GM21723 (cell line): ENCODE measurements around the gene FAT1.

Experiments used
- ATAC-seq: cut with Tn5 transposase; IDR thresholded peaks from one replicate; pipeline ENCODE4 v1.9.1; 2021; ENCODE audit warnings: mild to moderate bottlenecking, moderate library complexity; ENCODE audit not compliant: unreplicated experiment

Gene FAT1

GRCh38 chr4:186701788-186702187 is 21.9 kb downstream of the FAT1 start:
- ATAC-seq = no peak

GRCh38 chr4:186701273-186701672 is 22.4 kb downstream of the FAT1 start:
- ATAC-seq = no peak

DNA sequence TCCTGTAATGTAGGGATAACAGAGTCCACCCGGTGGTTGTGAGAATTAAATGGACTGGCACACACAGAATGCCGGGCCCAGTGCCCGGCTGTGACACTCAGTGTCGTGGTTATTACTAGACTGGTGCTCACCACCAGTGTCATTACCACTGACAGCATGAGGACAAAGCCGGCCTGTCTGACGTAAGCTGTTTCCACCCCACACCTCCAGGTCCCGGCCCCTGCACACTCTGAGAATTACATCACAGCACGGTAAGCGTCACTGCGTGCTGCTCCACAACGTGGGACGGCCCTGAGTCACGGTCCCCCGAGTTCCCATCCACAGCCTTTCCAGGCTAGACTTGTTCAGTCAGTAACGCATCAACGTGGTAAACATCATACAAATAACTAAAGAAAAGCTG is 22.9 kb downstream of the FAT1 start:
- ATAC-seq = no peak

DNA sequence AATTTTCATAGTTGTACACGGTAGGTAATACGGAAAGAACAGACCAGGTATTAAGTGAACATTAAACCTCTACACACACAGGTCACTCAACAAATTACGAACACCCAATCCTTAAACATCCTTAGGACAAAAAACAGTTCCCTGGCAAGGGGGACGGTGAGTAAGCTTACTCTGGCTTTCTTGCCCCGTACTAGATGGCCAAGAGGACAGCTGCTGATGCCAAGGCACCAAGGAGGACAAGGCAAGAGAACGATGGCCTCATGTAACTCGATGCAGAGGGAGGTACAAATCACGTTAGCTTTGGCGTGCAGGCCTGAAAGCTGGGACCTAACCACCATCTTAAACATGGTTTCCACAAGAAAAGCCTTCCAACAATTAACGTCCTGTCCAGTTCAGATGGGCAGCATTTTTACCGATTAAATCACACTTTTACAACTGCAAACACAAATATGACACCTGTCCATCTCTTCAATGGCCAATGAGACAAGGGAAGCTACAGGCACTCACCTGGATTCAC is 23.7 kb downstream of the FAT1 start:
- no peak for ATAC-seq

- ATAC-seq = no peak
Observed at GRCh38 chr4:186699298-186699697, 24.4 kb downstream of the FAT1 start.

GRCh38 chr4:186698525-186698924 is 25.1 kb downstream of the FAT1 start:
- ATAC-seq = no peak

DNA sequence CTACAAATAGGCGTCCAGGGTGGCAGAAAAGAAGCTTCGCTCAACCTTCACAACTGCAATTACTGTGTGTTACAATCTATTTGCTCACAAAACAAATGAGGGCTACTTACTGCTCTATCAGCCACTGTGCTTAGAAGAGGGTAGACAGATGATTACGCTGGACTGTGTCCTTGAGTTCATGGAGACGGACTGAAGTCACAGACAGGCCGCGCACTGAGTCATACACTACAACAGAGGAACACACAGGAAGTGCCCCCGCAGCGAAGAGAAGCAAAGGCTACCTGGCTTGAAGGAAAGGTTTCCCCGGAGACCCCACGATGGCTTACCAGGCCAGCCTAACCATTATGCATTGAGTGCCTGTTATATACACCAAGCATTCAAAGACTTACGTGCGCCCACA is 25.6 kb downstream of the FAT1 start:
- ATAC-seq = no peak

DNA sequence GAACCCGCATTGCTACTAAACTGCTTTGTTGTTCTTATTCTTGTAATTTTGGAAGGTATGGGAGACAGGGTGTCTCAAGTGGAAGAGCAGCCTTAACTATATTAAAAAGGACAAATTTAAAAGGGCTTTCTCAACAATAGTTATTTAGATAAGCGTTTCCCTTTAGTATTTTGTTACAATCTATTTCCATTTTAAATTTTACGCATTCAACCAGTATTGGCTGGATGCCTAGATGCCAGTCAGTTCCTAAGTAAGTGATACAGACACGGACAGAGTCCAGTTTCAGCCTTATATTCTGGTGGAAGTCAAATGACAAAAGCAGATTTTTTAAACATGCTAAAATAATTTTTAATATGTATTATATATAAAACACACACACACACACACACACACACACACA is 28.3 kb downstream of the FAT1 start:
- no peak for ATAC-seq

- ATAC-seq = no peak
Observed at GRCh38 chr4:186693894-186694293, 29.8 kb downstream of the FAT1 start.

DNA sequence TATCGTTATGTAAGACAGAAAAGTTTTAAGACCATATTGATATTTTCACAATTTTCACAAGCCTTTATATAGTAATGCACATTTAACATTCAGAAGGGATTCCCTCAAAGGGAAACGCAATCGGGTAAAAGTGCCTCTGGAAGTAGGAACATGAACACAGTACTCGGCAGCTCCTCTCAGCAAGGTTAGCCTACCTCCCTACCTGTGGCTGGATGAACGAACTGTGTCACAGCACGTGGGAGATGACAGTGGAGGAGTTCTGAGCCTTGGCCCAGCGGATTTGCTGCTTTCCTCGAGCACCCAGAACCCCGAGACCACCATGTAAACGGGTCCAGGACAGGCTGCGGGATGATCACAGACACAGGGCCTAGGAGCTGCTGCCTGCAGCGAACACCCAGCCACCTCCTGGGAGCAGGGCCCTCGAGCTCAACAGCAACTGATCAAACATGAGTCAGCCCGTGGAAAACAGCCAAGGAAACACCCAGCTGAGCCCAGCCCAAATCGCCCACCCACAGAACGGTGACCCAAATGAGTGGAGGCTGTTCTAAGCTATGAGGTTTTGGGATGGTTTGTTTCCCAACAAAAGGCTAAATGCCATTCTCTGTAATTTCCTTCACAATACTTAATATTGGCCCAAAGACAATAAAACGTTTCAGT is 30.4 kb downstream of the FAT1 start:
- no peak for ATAC-seq

- no peak for ATAC-seq
Observed at GRCh38 chr4:186691396-186691795, 32.3 kb downstream of the FAT1 start.

- ATAC-seq = no peak
Observed at GRCh38 chr4:186689476-186689875, 34.2 kb downstream of the FAT1 start.

DNA sequence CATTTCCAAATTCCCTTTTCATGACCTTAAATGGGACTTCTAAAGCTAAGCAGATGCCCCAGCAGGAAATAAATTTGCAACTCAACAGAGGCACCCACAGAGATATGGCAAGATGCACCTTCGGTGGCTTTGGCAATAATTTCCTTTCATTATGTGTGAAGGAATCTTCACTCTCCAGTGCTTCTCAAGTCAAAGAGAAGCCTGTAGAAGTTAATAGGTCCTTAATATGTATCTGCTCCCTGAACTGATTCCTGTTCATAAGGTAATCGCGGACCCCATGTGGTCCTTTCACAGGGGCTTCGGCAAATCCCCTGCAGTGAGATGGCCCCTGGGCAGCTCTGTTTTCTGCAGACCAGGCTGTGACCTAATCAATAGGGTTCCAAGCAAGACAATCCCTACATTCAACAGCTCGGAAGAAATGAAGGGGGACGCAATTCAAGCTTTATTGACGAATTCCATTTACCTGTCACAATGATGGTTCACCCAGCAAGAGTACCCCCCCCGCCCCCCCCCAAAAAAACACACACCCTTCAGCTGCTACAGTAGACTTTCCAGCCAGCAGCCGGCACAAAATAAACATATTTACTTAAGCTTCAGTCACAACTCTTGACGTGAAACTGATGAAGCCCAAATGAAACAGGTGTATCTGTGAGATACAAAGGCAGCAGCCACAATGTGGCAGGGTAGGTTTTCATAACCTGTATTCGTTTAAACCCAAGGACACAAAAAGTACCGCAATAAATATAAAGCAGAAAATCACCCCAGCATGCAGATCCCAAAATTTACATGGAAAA is 35.3 kb downstream of the FAT1 start:
- ATAC-seq = no peak

GRCh38 chr4:186687265-186687664 is 36.4 kb downstream of the FAT1 start:
- ATAC-seq = no peak

GRCh38 chr4:186685767-186686183 is 37.9 kb downstream of the FAT1 start:
- no peak for ATAC-seq

DNA sequence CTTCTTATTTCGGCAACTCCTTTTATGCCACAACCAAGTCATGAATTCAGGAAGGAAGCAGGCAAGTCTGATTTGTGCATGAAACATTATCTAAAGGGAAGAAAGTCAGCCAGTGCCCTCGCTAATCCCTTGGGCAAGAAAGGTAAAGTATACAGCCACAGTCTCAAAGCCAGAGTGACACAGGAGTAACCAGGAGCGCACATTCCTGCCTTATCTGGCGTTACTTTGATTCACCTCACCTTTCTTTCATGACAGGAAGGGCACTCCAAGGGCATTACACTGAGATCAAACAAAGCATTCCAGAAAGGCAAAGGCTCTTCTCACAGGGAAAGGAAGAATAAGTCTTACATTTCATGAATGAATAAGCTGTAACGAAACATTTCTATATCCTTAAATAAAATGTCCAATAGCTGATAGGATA is 38.8 kb downstream of the FAT1 start:
- no peak for ATAC-seq

GRCh38 chr4:186684220-186684619 is 39.4 kb downstream of the FAT1 start:
- ATAC-seq = no peak

DNA sequence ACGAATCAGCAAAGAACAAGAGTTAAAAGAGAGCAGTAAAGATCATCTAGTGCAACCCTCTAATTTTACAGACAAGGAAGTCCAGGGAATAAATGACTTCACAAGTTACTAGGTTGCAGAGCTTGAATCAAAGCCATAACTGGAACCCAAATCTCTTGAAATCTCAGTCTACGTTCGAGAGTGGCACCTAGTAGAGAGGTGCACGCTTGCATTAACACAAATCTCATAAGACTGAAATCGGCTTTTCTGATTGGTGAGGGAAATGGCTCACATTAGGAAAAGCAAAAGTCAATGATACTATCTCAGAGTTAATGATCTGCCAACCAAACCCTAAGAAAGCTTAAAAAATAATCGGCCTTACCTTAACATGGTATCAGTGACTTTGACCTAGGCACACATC is 43.0 kb downstream of the FAT1 start:
- no peak for ATAC-seq

DNA sequence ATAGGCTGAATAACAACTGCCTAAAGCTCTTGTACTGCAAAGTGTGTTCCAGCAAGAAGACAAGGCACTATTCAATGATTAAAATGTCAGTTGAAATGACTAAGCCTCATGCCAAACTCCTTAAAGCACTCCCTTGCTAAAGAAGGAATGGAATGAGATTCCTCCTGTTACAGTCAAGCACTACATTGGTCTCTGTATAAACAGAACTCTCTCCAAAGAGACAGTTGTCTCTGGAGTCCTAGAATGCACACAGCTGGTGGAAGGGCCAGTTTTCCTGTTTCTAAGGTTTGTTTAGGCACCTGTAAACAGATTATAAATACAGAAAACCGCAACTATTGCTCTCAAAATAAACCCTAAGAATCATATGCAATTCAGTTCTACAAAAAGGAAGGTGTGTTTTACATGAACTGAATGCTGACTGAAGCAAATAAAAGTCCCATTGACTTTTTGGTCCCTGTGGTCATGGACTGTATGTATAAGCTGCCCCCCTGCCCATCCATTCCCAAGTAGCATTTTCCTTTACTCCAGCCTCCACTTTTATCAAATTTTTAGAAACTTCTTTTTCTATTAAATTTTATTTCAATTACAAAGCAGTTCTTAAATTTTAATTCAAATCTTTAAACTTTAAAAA is 47.0 kb downstream of the FAT1 start:
- ATAC-seq = no peak

- ATAC-seq = no peak
Observed at GRCh38 chr4:186669735-186670134, 53.9 kb downstream of the FAT1 start.

- ATAC-seq = no peak
Observed at GRCh38 chr4:186669159-186669731, 54.4 kb downstream of the FAT1 start.

- ATAC-seq = no peak
Observed at GRCh38 chr4:186666750-186667149, 56.9 kb downstream of the FAT1 start.
